HCT116 (cell line): ENCODE measurements around the gene IL26. TPM values are rescaled to one million over a fixed set of nuclear protein-coding genes. Genes with fewer than 3 reads are reported as not detected.
"Not testable (repeated sequence)": the region's sequence is repeated elsewhere in the genome, so short reads cannot be mapped to it uniquely, and the experiment has no call there.

Experiments
- ATAC-seq: fragments of 200-7000 bp; cut with Tn5 transposase; 2 replicates; pipeline ENCODE4 v1.9.1; 2020; ENCODE audit warnings: mild to moderate bottlenecking, moderate library complexity
- BruUV-seq: library from RNA; stranded (reverse); fragments of 400-500 nt; replicated peaks from 2 replicates; lab custom pipeline; 2021; lab: Mats Ljungman, UMichigan
- CTCF ChIA-PET: fragments of 300-600 bp; sonication (Branson Sonifier 250); formaldehyde crosslinking; loops from one replicate; lab custom pipeline; 2021; ENCODE audit warnings: antibody characterized with exemption; lab: Charles Lee
- POLR2A ChIA-PET: fragments of 300-600, 350-600 bp; sonication (Branson Sonifier 250); formaldehyde crosslinking; loops from one replicate; lab custom pipeline; 2021; ENCODE audit warnings: antibody characterized with exemption; lab: Charles Lee
- RAD21 ChIA-PET, 2 experiments: fragments of 300-600 bp; sonication (Branson Sonifier 250); formaldehyde crosslinking; loops; one replicate each; lab custom pipeline; 2023; ENCODE audit warnings: low total read pairs in 2 of 2; ENCODE audit not compliant: uncharacterized antibody in 2 of 2, unreplicated experiment in 2 of 2, low non-redundant PET in 1 of 2; lab: Charles Lee
- DNase-seq: peaks from one replicate; pipeline ENCODE4 v3.0.0-alpha.2; 2010; ENCODE audit warnings: low read depth, low spot score
- H2AFZ ChIP-seq: fragments of 200-600 bp; shearing (Covaris generic), sonication (generic); 2 replicates; pipeline ENCODE4 v1.6.1; 2017; ENCODE audit warnings: low read depth, mixed run types, mixed read lengths, antibody characterized with exemption, low read length; ENCODE audit not compliant: poor library complexity, severe bottlenecking
- H3K27ac ChIP-seq: 2 replicates; pipeline ENCODE4 v1.5.1; 2012; ENCODE audit warnings: low read depth, low read length
- H3K27me3 ChIP-seq: fragments of 200-600 bp; sonication (generic); 2 replicates; pipeline ENCODE4 v1.6.1; 2016; ENCODE audit warnings: mixed run types, low read length, mixed read lengths; ENCODE audit not compliant: insufficient read depth
- H3K36me3 ChIP-seq, 2 experiments: fragments of 200-500 bp in 1 of 2; fragments of 200-600 bp in 1 of 2; sonication (Bioruptor generic) in 1 of 2; sonication (generic) in 1 of 2; 2 replicates each; pipeline versions ENCODE4 v1.5.1 to v1.6.1; 2014 to 2016; ENCODE audit warnings: low read length in 2 of 2, inconsistent platforms in 1 of 2, mixed read lengths in 1 of 2, mixed run types in 1 of 2; ENCODE audit not compliant: insufficient read depth in 2 of 2, control insufficient read depth in 1 of 2
- H3K4me1 ChIP-seq, 2 experiments: fragments of 200-600 bp in 1 of 2; sonication (generic) in 1 of 2; 2 replicates each; pipeline versions ENCODE4 v1.5.1 to v1.6.1; 2012 to 2017; ENCODE audit warnings: low read length in 2 of 2, inconsistent platforms in 1 of 2, mild to moderate bottlenecking in 1 of 2, mixed read lengths in 1 of 2, mixed run types in 1 of 2, moderate library complexity in 1 of 2; ENCODE audit not compliant: insufficient read depth in 2 of 2, control insufficient read depth in 1 of 2
- H3K4me2 ChIP-seq: fragments of 200-600 bp; sonication (generic); 2 replicates; pipeline ENCODE4 v1.6.1; 2017; ENCODE audit warnings: mixed run types, low read length, mixed read lengths
- H3K4me3 ChIP-seq, 2 experiments: fragments of 200-600 bp in 1 of 2; sonication (generic) in 1 of 2; replicated peaks in 1 of 2; 2 replicates each; pipeline ENCODE4 v1.5.1; 2011 to 2016; ENCODE audit warnings: low read length in 2 of 2, control low read depth in 1 of 2, low read depth in 1 of 2, mild to moderate bottlenecking in 1 of 2, mixed read lengths in 1 of 2, mixed run types in 1 of 2
- H3K79me2 ChIP-seq: fragments of 200-600 bp; sonication (generic); 2 replicates; pipeline ENCODE4 v1.6.1; 2017; ENCODE audit warnings: mild to moderate bottlenecking, mixed run types, low read length, moderate library complexity, mixed read lengths; ENCODE audit not compliant: insufficient read depth
- H3K9ac ChIP-seq: fragments of 200-600 bp; sonication (generic); 2 replicates; pipeline ENCODE4 v1.6.1; 2016; ENCODE audit warnings: low read length, mixed read lengths
- H3K9me2 ChIP-seq: fragments of 200-600 bp; sonication (generic), shearing (Covaris generic); 2 replicates; pipeline ENCODE4 v1.6.1; 2017; ENCODE audit warnings: mixed run types, mild to moderate bottlenecking, moderate library complexity; ENCODE audit not compliant: insufficient read depth
- H3K9me3 ChIP-seq, 2 experiments: fragments of 200-500 bp in 1 of 2; fragments of 200-600 bp in 1 of 2; sonication (Bioruptor generic) in 1 of 2; sonication (generic) in 1 of 2; 2 replicates each; pipeline ENCODE4 v1.6.1; 2014 to 2017; ENCODE audit warnings: low read length in 2 of 2, mixed read lengths in 2 of 2, inconsistent platforms in 1 of 2, low read depth in 1 of 2, mild to moderate bottlenecking in 1 of 2, mixed run types in 1 of 2, moderate library complexity in 1 of 2; ENCODE audit not compliant: control insufficient read depth in 1 of 2, insufficient read depth in 1 of 2
- H4K20me1 ChIP-seq: fragments of 200-600 bp; sonication (generic), shearing (Covaris generic); 2 replicates; pipeline ENCODE4 v1.6.1; 2017; ENCODE audit warnings: mixed run types, mild to moderate bottlenecking, moderate library complexity; ENCODE audit not compliant: insufficient read depth
- CTCF ChIP-seq, 3 experiments: fragments of 200-600 bp in 1 of 3; sonication (generic) in 1 of 3; IDR thresholded peaks in 2 of 3; conservative IDR thresholded peaks in 1 of 3; 2 replicates each; pipeline ENCODE4 v1.5.1; 2012 to 2017; ENCODE audit warnings: low read depth in 2 of 3, low read length in 2 of 3, antibody characterized with exemption in 1 of 3, borderline replicate concordance in 1 of 3, control low read depth in 1 of 3, mild to moderate bottlenecking in 1 of 3, mixed read lengths in 1 of 3, mixed run types in 1 of 3, moderate library complexity in 1 of 3; ENCODE audit not compliant: insufficient read depth in 1 of 3
- EGR1 ChIP-seq: IDR thresholded peaks from 2 replicates; pipeline ENCODE4 v1.6.1; 2012; ENCODE audit warnings: low read depth
- SIN3A ChIP-seq: IDR thresholded peaks from 2 replicates; pipeline ENCODE4 v1.6.1; 2012; ENCODE audit warnings: low read depth
- ZFX ChIP-seq: fragments of 450-650 bp; IDR thresholded peaks from 2 replicates; pipeline ENCODE4 v1.6.1; 2017
- intact Hi-C: fragments of 100-400 bp; cut with micrococcal nuclease; formaldehyde crosslinking; loops from 2 replicates; pipeline ENCODE4 v1.10.0; 2022
- total RNA-seq: library from RNA; stranded (reverse); gene quantifications from one replicate; pipeline ENCODE4 v1.2.1, GENCODE V29; 2021; ENCODE audit not compliant: unreplicated experiment

IL26 gene
- total RNA-seq, 1 experiment from 2014 or later, result not detected

GRCh38 chr12:68175557-68176061 lies 50.0 kb downstream of the IL26 start:
- ChIA-PET CTCF (interaction anchor here (1.0 kb wide), 1 partner anchor 17 kb away, joined by 3 read pairs; no protein-coding TSS in a partner anchor), RAD21 (no interaction called here)
- no peak for ATAC-seq

GRCh38 chr12:68174761-68175160 lies 50.8 kb downstream of the IL26 start:
- BruUV-seq, H3K27me3 ChIP-seq, RAD21 ChIA-PET, CTCF ChIA-PET, H3K4me2 ChIP-seq, H4K20me1 ChIP-seq, H3K36me3 ChIP-seq, H3K79me2 ChIP-seq, H3K27ac ChIP-seq, DNase-seq, POLR2A ChIA-PET, H2AFZ ChIP-seq, ATAC-seq, intact Hi-C loops, H3K9me2 ChIP-seq, H3K4me3 ChIP-seq, H3K9me3 ChIP-seq, H3K4me1 ChIP-seq, H3K9ac ChIP-seq: not testable (repeated sequence)

More at GRCh38 chr12:68175557-68176061, 50.0 kb downstream of the IL26 start:
- no peaks in the 10 kb centered on the region for H3K9me3 ChIP-seq
- POLR2A ChIA-PET, result no interaction called here
- no peak overlapping the region for H3K4me2 ChIP-seq
- no peaks in the 10 kb centered on the region for H3K79me2 ChIP-seq
- no peaks in the 10 kb centered on the region for H3K36me3 ChIP-seq
- no peak overlapping the region for H2AFZ ChIP-seq
- H4K20me1 ChIP-seq, result no peaks in the 10 kb centered on the region
- H3K9ac ChIP-seq, result no peak overlapping the region
- no peaks in the 10 kb centered on the region for H3K9me2 ChIP-seq
- intact Hi-C loops, result no loop called here
- no peak overlapping the region for H3K4me3 ChIP-seq
- H3K27ac ChIP-seq, result no peak overlapping the region
- no peaks in the 10 kb centered on the region for H3K4me1 ChIP-seq
- no peaks in the 10 kb centered on the region for H3K27me3 ChIP-seq
- no TSS peak for BruUV-seq
- TF ChIP-seq SIN3A (no peak), ZFX (no peak), CTCF (IDR thresholded peaks at IDR 0.05 in 2 of 3, conservative IDR thresholded peaks at IDR 0.05 in 1 of 3; ENCODE audit: borderline replicate concordance in 1 of 3, insufficient read depth in 1 of 3, low read depth in 2 of 3, low read length in 2 of 3) (no peak), EGR1 (no peak)
- TF ChIP-seq, all 23 proteins: peak for 0
- DNase-seq, result no peak
